ENCODE data around the gene KLF14.

The KLF14 gene

DNA sequence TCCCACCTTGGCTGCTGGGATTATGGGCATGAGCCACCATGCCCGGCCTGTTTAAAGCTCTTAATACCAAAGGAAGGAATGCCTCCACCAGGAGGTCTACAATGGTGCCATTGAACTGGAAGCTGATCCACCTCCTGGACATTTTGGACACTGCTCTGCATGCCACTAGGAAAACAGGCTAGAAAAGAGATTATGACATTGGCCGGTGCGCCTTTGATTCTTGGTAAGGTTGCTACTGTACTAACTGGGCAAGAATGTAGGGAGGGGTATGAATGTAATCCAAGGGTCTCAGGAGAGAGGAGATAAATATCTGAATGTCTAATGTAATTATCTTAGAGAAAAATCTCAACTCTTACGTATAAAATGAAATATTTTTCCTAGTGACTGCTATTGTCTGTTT lies 26.0 kb downstream of the KLF14 start:
- ATAC-seq: no peak
- no peak for TF ChIP-seq RARB (CRISPR knock-in tag; IDR thresholded peaks at IDR 0.05)
- no peak for TF ChIP-seq ESRRG (CRISPR knock-in tag; IDR thresholded peaks at IDR 0.05)
- no peak for TF ChIP-seq ZNF8 (CRISPR knock-in tag; IDR thresholded peaks at IDR 0.05)

DNA sequence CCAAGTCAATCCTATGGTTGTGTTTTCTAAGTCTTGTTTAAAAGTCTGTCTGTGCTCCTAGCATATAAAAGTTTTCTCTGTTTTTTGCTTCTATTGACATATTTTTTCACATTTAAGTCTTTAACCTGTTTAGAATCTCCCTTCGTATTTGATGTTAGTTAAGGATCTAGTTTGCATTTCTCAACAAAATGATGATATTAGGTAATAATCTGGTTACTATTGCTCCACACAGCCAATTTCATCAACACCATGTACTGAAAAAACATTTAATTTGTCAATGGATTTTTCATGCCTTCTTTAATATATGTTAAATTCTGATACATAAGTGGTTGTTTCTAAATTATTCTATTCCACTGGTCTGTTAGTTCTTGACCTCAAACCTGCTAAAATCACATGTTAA lies 30.2 kb downstream of the KLF14 start:
- ATAC-seq: no peak
- TF ChIP-seq, protein P1, sequence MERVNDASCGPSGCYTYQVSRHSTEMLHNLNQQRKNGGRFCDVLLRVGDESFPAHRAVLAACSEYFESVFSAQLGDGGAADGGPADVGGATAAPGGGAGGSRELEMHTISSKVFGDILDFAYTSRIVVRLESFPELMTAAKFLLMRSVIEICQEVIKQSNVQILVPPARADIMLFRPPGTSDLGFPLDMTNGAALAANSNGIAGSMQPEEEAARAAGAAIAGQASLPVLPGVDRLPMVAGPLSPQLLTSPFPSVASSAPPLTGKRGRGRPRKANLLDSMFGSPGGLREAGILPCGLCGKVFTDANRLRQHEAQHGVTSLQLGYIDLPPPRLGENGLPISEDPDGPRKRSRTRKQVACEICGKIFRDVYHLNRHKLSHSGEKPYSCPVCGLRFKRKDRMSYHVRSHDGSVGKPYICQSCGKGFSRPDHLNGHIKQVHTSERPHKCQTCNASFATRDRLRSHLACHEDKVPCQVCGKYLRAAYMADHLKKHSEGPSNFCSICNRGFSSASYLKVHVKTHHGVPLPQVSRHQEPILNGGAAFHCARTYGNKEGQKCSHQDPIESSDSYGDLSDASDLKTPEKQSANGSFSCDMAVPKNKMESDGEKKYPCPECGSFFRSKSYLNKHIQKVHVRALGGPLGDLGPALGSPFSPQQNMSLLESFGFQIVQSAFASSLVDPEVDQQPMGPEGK (CRISPR knock-in tag; IDR thresholded peaks at IDR 0.05; ENCODE audit: borderline replicate concordance): no peak
- no peak for TF ChIP-seq ARNTL (CRISPR knock-in tag; IDR thresholded peaks at IDR 0.05; ENCODE audit: borderline replicate concordance, low read depth)
- no peak for TF ChIP-seq CSDC2 (CRISPR knock-in tag; IDR thresholded peaks at IDR 0.05)
- TF ChIP-seq, protein P2, sequence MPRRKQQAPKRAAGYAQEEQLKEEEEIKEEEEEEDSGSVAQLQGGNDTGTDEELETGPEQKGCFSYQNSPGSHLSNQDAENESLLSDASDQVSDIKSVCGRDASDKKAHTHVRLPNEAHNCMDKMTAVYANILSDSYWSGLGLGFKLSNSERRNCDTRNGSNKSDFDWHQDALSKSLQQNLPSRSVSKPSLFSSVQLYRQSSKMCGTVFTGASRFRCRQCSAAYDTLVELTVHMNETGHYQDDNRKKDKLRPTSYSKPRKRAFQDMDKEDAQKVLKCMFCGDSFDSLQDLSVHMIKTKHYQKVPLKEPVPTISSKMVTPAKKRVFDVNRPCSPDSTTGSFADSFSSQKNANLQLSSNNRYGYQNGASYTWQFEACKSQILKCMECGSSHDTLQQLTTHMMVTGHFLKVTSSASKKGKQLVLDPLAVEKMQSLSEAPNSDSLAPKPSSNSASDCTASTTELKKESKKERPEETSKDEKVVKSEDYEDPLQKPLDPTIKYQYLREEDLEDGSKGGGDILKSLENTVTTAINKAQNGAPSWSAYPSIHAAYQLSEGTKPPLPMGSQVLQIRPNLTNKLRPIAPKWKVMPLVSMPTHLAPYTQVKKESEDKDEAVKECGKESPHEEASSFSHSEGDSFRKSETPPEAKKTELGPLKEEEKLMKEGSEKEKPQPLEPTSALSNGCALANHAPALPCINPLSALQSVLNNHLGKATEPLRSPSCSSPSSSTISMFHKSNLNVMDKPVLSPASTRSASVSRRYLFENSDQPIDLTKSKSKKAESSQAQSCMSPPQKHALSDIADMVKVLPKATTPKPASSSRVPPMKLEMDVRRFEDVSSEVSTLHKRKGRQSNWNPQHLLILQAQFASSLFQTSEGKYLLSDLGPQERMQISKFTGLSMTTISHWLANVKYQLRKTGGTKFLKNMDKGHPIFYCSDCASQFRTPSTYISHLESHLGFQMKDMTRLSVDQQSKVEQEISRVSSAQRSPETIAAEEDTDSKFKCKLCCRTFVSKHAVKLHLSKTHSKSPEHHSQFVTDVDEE (CRISPR knock-in tag; IDR thresholded peaks at IDR 0.05): no peak
- TF ChIP-seq, protein P3, sequence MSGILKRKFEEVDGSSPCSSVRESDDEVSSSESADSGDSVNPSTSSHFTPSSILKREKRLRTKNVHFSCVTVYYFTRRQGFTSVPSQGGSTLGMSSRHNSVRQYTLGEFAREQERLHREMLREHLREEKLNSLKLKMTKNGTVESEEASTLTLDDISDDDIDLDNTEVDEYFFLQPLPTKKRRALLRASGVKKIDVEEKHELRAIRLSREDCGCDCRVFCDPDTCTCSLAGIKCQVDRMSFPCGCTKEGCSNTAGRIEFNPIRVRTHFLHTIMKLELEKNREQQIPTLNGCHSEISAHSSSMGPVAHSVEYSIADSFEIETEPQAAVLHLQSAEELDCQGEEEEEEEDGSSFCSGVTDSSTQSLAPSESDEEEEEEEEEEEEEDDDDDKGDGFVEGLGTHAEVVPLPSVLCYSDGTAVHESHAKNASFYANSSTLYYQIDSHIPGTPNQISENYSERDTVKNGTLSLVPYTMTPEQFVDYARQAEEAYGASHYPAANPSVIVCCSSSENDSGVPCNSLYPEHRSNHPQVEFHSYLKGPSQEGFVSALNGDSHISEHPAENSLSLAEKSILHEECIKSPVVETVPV (CRISPR knock-in tag; IDR thresholded peaks at IDR 0.05): no peak
- no peak for TF ChIP-seq OSR1 (CRISPR knock-in tag; IDR thresholded peaks at IDR 0.05)
- TF ChIP-seq, protein P4, sequence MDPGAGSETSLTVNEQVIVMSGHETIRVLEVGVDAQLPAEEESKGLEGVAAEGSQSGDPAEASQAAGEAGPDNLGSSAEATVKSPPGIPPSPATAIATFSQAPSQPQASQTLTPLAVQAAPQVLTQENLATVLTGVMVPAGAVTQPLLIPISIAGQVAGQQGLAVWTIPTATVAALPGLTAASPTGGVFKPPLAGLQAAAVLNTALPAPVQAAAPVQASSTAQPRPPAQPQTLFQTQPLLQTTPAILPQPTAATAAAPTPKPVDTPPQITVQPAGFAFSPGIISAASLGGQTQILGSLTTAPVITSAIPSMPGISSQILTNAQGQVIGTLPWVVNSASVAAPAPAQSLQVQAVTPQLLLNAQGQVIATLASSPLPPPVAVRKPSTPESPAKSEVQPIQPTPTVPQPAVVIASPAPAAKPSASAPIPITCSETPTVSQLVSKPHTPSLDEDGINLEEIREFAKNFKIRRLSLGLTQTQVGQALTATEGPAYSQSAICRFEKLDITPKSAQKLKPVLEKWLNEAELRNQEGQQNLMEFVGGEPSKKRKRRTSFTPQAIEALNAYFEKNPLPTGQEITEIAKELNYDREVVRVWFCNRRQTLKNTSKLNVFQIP (CRISPR knock-in tag; IDR thresholded peaks at IDR 0.05; ENCODE audit: borderline replicate concordance, low read depth): no peak
- TF ChIP-seq ZNF8 (CRISPR knock-in tag; IDR thresholded peaks at IDR 0.05): no peak
- TF ChIP-seq GLIS3 (CRISPR knock-in tag; IDR thresholded peaks at IDR 0.05): no peak
- no peak for TF ChIP-seq TCF4 (CRISPR knock-in tag; IDR thresholded peaks at IDR 0.05; ENCODE audit: borderline replicate concordance)
- TF ChIP-seq RARB (CRISPR knock-in tag; IDR thresholded peaks at IDR 0.05): no peak

DNA sequence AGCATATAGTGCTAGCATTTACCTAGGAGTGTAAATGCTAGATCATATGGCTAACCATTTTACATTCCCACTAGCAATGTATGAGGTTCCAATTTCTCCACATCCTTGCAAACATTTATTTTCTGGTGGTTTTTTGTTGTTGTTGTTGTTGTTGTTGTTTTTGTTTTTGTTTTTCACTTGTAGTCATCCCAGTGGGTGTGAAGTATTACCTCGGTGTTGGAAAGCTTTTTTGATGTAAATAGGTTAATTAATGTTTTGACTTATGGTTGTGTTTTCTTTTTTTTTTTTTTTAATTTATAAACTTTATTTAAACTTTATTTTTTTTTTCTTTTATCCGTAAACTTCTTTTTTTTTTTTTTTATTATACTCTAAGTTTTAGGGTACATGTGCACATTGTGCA lies 32.4 kb downstream of the KLF14 start:
- ATAC-seq: no peak
- TF ChIP-seq GLIS3 (CRISPR knock-in tag; IDR thresholded peaks at IDR 0.05) (no peak), ZFP30 (CRISPR knock-in tag; IDR thresholded peaks at IDR 0.05) (no peak), ZNF70 (CRISPR knock-in tag; IDR thresholded peaks at IDR 0.05) (no peak), TOX (CRISPR knock-in tag; IDR thresholded peaks at IDR 0.05; ENCODE audit: borderline replicate concordance) (no peak), ZNF8 (CRISPR knock-in tag; IDR thresholded peaks at IDR 0.05) (no peak), PPARA (CRISPR knock-in tag; IDR thresholded peaks at IDR 0.05; ENCODE audit: borderline replicate concordance) (no peak), ZNF565 (CRISPR knock-in tag; conservative IDR thresholded peaks at IDR 0.05; ENCODE audit: low read depth) (no peak), OSR1 (CRISPR knock-in tag; IDR thresholded peaks at IDR 0.05) (no peak), ZFP3 (CRISPR knock-in tag; IDR thresholded peaks at IDR 0.05) (no peak), ISL1 (CRISPR knock-in tag; IDR thresholded peaks at IDR 0.05) (no peak), BACH2 (CRISPR knock-in tag; IDR thresholded peaks at IDR 0.05; ENCODE audit: borderline replicate concordance) (no peak), ZC3H10 (CRISPR knock-in tag; IDR thresholded peaks at IDR 0.05) (no peak)
- TF ChIP-seq, protein P3 (CRISPR knock-in tag; IDR thresholded peaks at IDR 0.05): no peak
